ENCODE measurements around the gene MPO. TPM values are rescaled to one million over a fixed set of nuclear protein-coding genes. Genes with fewer than 3 reads are reported as not detected.

The MPO gene
- polyA plus RNA-seq, 2 of the 4 experiments (the other 2 are of a cell fraction), result not detected

GRCh38 chr17:58312829-58313228 lies 32.1 kb upstream of the MPO start:
- Histone ChIP-seq H3K4me2 (no peak overlapping the region), H3K27ac (no peak overlapping the region), H3K4me3 (no peak overlapping the region), H3K9me3 (no peaks in the 10 kb centered on the region), H3K4me1 (peaks cover 4% of the 10 kb centered on the region; the same call in 2 of the 3 replicates)
- 17% methylated on average over 1 of the region's 1 CpG for WGBS (ENCODE audit: missing lambda C conversion rate)
- DNase-seq (ENCODE audit: low read depth in 1 of 2, low spot score in 1 of 2) (peak in 1 of 2 experiments; percentile 33), FAIRE-seq (no peak), ATAC-seq (no peak)
- CTCF ChIA-PET, result interaction anchor here (0.9 to 19.5 kb wide), 9 partner anchors 9 to 144 kb away, joined by 3 to 315 read pairs (median 4); partner anchors contain the start of gene RNF43
- POLR2A ChIA-PET, result interaction anchor here (1.2 kb wide), 1 partner anchor 39 kb away, joined by 3 read pairs; the partner anchor contains the start of gene SUPT4H1
- TF ChIP-seq SMC3 (IDR thresholded peaks at IDR 0.05), result peak; percentile 46
- TF ChIP-seq RAD21 (conservative IDR thresholded peaks at IDR 0.05 in 1 of 2, IDR thresholded peaks at IDR 0.05 in 1 of 2), result peak; percentile 46 to 50
- TF ChIP-seq, protein P1, sequence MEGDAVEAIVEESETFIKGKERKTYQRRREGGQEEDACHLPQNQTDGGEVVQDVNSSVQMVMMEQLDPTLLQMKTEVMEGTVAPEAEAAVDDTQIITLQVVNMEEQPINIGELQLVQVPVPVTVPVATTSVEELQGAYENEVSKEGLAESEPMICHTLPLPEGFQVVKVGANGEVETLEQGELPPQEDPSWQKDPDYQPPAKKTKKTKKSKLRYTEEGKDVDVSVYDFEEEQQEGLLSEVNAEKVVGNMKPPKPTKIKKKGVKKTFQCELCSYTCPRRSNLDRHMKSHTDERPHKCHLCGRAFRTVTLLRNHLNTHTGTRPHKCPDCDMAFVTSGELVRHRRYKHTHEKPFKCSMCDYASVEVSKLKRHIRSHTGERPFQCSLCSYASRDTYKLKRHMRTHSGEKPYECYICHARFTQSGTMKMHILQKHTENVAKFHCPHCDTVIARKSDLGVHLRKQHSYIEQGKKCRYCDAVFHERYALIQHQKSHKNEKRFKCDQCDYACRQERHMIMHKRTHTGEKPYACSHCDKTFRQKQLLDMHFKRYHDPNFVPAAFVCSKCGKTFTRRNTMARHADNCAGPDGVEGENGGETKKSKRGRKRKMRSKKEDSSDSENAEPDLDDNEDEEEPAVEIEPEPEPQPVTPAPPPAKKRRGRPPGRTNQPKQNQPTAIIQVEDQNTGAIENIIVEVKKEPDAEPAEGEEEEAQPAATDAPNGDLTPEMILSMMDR (IDR thresholded peaks at IDR 0.05), result peak; percentile 38; the same call in 2 of the 3 replicates
- no peak for TF ChIP-seq MYC (IDR thresholded peaks at IDR 0.05; ENCODE audit: borderline replicate concordance, low read length)

DNA sequence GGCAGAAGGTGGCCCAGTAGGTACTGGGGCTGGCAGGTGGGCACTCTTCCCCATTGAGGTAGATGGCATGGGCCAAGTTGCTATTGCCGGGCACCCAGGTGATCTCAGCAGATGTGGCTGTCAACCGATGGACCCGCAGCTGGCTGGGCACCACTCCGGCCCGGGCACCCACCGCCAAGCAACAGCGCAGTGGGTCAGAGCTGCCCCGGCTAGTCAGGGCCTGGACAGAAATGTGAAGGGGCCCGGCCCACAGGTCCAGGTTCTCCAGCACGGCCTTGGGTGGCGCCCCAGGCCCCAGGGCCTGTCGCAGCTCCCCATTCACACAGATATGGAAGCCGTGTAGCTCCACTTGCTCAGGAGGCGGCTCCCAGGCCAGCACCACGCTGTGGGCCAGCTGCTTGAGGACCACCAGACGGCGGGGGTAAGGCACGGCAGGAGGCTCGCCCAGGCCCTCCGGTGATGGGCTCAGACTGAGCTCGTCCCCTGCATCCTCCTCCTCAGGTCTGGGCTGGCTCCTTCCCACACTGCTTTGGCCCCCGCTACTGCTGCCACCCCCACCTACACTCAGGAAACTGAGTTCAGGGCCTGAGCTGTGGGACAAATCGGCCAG lies 31.4 kb upstream of the MPO start:
- FAIRE-seq, result no peak
- Histone ChIP-seq H3K4me1 (no peaks in the 10 kb centered on the region), H3K4me3 (no peak overlapping the region), H3K9me3 (no peaks in the 10 kb centered on the region), H3K4me2 (no peak overlapping the region), H3K27ac (no peak overlapping the region)
- 82% methylated on average over 22 of the region's 23 CpGs for WGBS (ENCODE audit: missing lambda C conversion rate)
- no peak for ATAC-seq
- no peak for TF ChIP-seq KDM5A (IDR thresholded peaks at IDR 0.05)
- TF ChIP-seq PHF8 (IDR thresholded peaks at IDR 0.05; ENCODE audit: borderline replicate concordance, low read depth), result no peak
- no peak for TF ChIP-seq EHMT2 (IDR thresholded peaks at IDR 0.05; ENCODE audit: low read depth)
- no peak for TF ChIP-seq MYC (IDR thresholded peaks at IDR 0.05; ENCODE audit: borderline replicate concordance, low read length)
- TF ChIP-seq GATA3 (IDR thresholded peaks at IDR 0.05; ENCODE audit: borderline replicate concordance), result no peak
- no peak for TF ChIP-seq CEBPB (IDR thresholded peaks at IDR 0.05)
- no peak for TF ChIP-seq BHLHE40 (IDR thresholded peaks at IDR 0.05; ENCODE audit: low read depth, low read length)
- TF ChIP-seq, protein P1 (IDR thresholded peaks at IDR 0.05), result no peak
- no peak for TF ChIP-seq E2F6 (IDR thresholded peaks at IDR 0.05; ENCODE audit: borderline replicate concordance, low read depth)
- TF ChIP-seq HMGXB4 (CRISPR knock-in tag; IDR thresholded peaks at IDR 0.05; ENCODE audit: borderline replicate concordance), result no peak
- no peak for TF ChIP-seq CBX8 (IDR thresholded peaks at IDR 0.05)
- no peak for DNase-seq (ENCODE audit: low read depth in 1 of 2, low spot score in 1 of 2)
- CTCF ChIA-PET, result interaction anchor here (0.9 to 19.5 kb wide), 8 partner anchors 8 to 145 kb away, joined by 3 to 315 read pairs (median 4); partner anchors contain the start of gene RNF43
- POLR2A ChIA-PET, result interaction anchor here (1.2 kb wide), 1 partner anchor 40 kb away, joined by 3 read pairs; the partner anchor contains the start of gene SUPT4H1

Data from A549 (cell line).